B cell (primary cell): ENCODE measurements around the gene VOPP1. TPM values are rescaled to one million over a fixed set of nuclear protein-coding genes. Genes with fewer than 3 reads are reported as not detected.

ENCODE experiments used
- ATAC-seq: fragments of 200-7000 bp; cut with Tn5 transposase; one replicate; pipeline ENCODE4 v1.10.0; 2021; ENCODE audit warnings: low read depth, mild to moderate bottlenecking, moderate number of reproducible peaks, moderate library complexity
- CTCF ChIA-PET: fragments of 350-600 bp; sonication (Branson Sonifier 250); formaldehyde crosslinking; loops from one replicate; lab custom pipeline; 2021; ENCODE audit warnings: antibody characterized with exemption, inconsistent platforms; lab: Charles Lee
- POLR2A ChIA-PET: fragments of 350-600 bp; sonication (Branson Sonifier 250); formaldehyde crosslinking; loops from one replicate; lab custom pipeline; 2021; ENCODE audit warnings: antibody characterized with exemption; lab: Charles Lee
- DNase-seq: peaks from one replicate; pipeline ENCODE4 v3.0.0; 2013
- H2AFZ ChIP-seq: 2 replicates; pipeline ENCODE4 v1.6.1; 2012; ENCODE audit warnings: mild to moderate bottlenecking, low read depth, low read length; ENCODE audit not compliant: insufficient read depth, poor library complexity, severe bottlenecking
- H3K27ac ChIP-seq, 2 donors: 1 replicate in 1 of 2; 2 replicates in 1 of 2; pipeline ENCODE4 v1.5.1; 2012 to 2013; ENCODE audit warnings: low read length in 2 of 2, mild to moderate bottlenecking in 2 of 2, moderate library complexity in 1 of 2
- H3K27me3 ChIP-seq, 4 experiments: fragments of 200-600 bp in 1 of 4; sonication (generic) in 1 of 4; replicated peaks in 1 of 4; 1 replicate in 2 of 4; 2 replicates in 2 of 4; pipeline versions ENCODE4 v1.6.1 to v1.7.0; 2013 to 2016; ENCODE audit warnings: low read length in 3 of 4, mild to moderate bottlenecking in 2 of 4, mixed read lengths in 1 of 4, moderate library complexity in 1 of 4; ENCODE audit not compliant: insufficient read depth in 4 of 4, control insufficient read depth in 3 of 4; ENCODE audit errors: control extremely low read depth in 1 of 4
- H3K36me3 ChIP-seq, 2 experiments: replicated peaks in 1 of 2; 1 replicate in 1 of 2; 2 replicates in 1 of 2; pipeline versions ENCODE4 v1.6.1 to v1.7.1; 2013; ENCODE audit warnings: low read length in 1 of 2; ENCODE audit not compliant: insufficient read depth in 2 of 2, control insufficient read depth in 1 of 2; ENCODE audit errors: control extremely low read depth in 1 of 2, extremely low read depth in 1 of 2
- H3K4me1 ChIP-seq, 2 donors: fragments of 200-600 bp in 1 of 2; sonication (generic) in 1 of 2; 1 replicate in 1 of 2; 2 replicates in 1 of 2; pipeline versions ENCODE4 v1.5.1 to v1.6.1; 2013 to 2017; ENCODE audit warnings: low read length in 2 of 2; ENCODE audit not compliant: control insufficient read depth in 2 of 2, insufficient read depth in 2 of 2
- H3K4me2 ChIP-seq: replicated peaks from 2 replicates; pipeline ENCODE3; 2012; ENCODE audit warnings: mild to moderate bottlenecking, low read depth, low read length; ENCODE audit not compliant: poor library complexity, severe bottlenecking
- H3K4me3 ChIP-seq, 5 experiments: fragments of 200-600 bp in 1 of 5; sonication (generic) in 1 of 5; 1 replicate in 3 of 5; 2 replicates in 2 of 5; pipeline versions ENCODE4 v1.5.1 to v1.7.0; 2011 to 2016; ENCODE audit warnings: low read length in 4 of 5, mild to moderate bottlenecking in 4 of 5, low read depth in 2 of 5, control low read depth in 1 of 5, moderate library complexity in 1 of 5; ENCODE audit not compliant: insufficient read depth in 1 of 5; ENCODE audit errors: control extremely low read depth in 1 of 5, extremely low read depth in 1 of 5
- H3K79me2 ChIP-seq: fragments of 200-600 bp; sonication (generic); one replicate; pipeline ENCODE4 v1.6.0; 2016; ENCODE audit warnings: low read length; ENCODE audit not compliant: control insufficient read depth, insufficient read depth
- H3K9ac ChIP-seq: fragments of 200-600 bp; sonication (generic); 2 replicates; pipeline ENCODE4 v1.6.1; 2017; ENCODE audit warnings: mild to moderate bottlenecking, low read length, moderate library complexity
- H3K9me3 ChIP-seq, 3 donors: one replicate each; pipeline versions ENCODE4 v1.6.1 to v1.7.1; 2013; ENCODE audit warnings: low read length in 2 of 3; ENCODE audit not compliant: control insufficient read depth in 2 of 3, insufficient read depth in 1 of 3; ENCODE audit errors: control extremely low read depth in 1 of 3
- H4K20me1 ChIP-seq: 2 replicates; pipeline ENCODE4 v1.6.0; 2012; ENCODE audit warnings: mild to moderate bottlenecking, low read length; ENCODE audit not compliant: insufficient read depth, control insufficient read depth, poor library complexity, severe bottlenecking
- H3K27ac Mint-ChIP-seq: one replicate; pipeline ENCODE4 v1.8.0; 2021; ENCODE audit warnings: mixed read lengths
- H3K27me3 Mint-ChIP-seq: one replicate; pipeline ENCODE4 v1.8.0; 2021; ENCODE audit warnings: mixed read lengths
- H3K4me1 Mint-ChIP-seq: one replicate; pipeline ENCODE4 v1.8.0; 2021; ENCODE audit warnings: mixed read lengths
- H3K4me3 Mint-ChIP-seq: one replicate; pipeline ENCODE4 v1.8.0; 2021; ENCODE audit warnings: mixed read lengths
- H3K9me3 Mint-ChIP-seq: one replicate; pipeline ENCODE4 v1.8.0; 2022; ENCODE audit warnings: mixed read lengths; ENCODE audit not compliant: insufficient read depth
- CTCF ChIP-seq: fragments of 200-600 bp; IDR thresholded peaks from one replicate; pipeline ENCODE4 v1.8.0; 2022; ENCODE audit warnings: antibody characterized with exemption, mild to moderate bottlenecking
- EZH2 ChIP-seq: IDR thresholded peaks from 2 replicates; pipeline ENCODE4 v1.6.1; 2012; ENCODE audit warnings: borderline replicate concordance, low read depth, mild to moderate bottlenecking, moderate library complexity, low read length; ENCODE audit not compliant: insufficient read depth, poor library complexity, severe bottlenecking
- WGBS: methylation state at CpG from one replicate; pipeline ENCODE4 v1.1.5; 2013; ENCODE audit warnings: missing lambda C conversion rate; ENCODE audit not compliant: insufficient coverage; 5-methylcytosine and 5-hydroxymethylcytosine counted together
- intact Hi-C: fragments of 100-400 bp; cut with micrococcal nuclease; formaldehyde crosslinking; loops from one replicate; pipeline ENCODE4 v1.10.0; 2022
- polyA plus RNA-seq: library from polyadenylated mRNA; depleted of rRNA; stranded (reverse); fragments of >200 nt; gene quantifications from 2 replicates; pipeline ENCODE4 v1.2.3, GENCODE V29; 2012
- total RNA-seq, 2 donors: library from RNA; stranded (reverse); fragments of 120-200 nt in 1 of 2; gene quantifications; 1 replicate in 1 of 2; 2 replicates in 1 of 2; pipeline versions ENCODE4 v1.2.3 to v1.2.4, GENCODE V29; 2013 to 2022

The VOPP1 gene
- total and polyA plus RNA-seq, 2 donors (not counting 1 experiment from before 2014, with no cell fraction given): 53.2 to 256 TPM

- Histone ChIP-seq H3K27ac (no peak overlapping the region), H4K20me1 (no peaks in the 10 kb centered on the region), H3K36me3 (no peaks in the 10 kb centered on the region), H3K9me3 (peaks cover 0 to 7% (median 0%) of the 10 kb centered on the region in 3 donors), H2AFZ (no peak overlapping the region), H3K4me3 (no peak overlapping the region), H3K4me1 (no peaks in the 10 kb centered on the region), H3K9ac (no peak overlapping the region), H3K4me2 (no peak overlapping the region), H3K27me3 (no peaks in the 10 kb centered on the region), H3K79me2 (no peaks in the 10 kb centered on the region)
- CTCF ChIA-PET: no interaction called here
- ATAC-seq (no peak), DNase-seq (no peak)
- Mint-ChIP-seq H3K27ac (peak overlapping the region; percentile 6), H3K9me3 (peaks cover 3% of the 10 kb centered on the region), H3K27me3 (no peaks in the 10 kb centered on the region), H3K4me3 (no peak overlapping the region), H3K4me1 (peaks cover 2% of the 10 kb centered on the region)
- WGBS: 63% methylated on average over 1 of the region's 1 CpG
- intact Hi-C loops: no loop called here
- POLR2A ChIA-PET: interaction anchor here (0.6 kb wide), 1 partner anchor 10 kb away, joined by 4 read pairs; no protein-coding TSS in a partner anchor
- TF ChIP-seq EZH2: no peak
- no peak for TF ChIP-seq CTCF
Observed at GRCh38 chr7:55444786-55445185, 127.5 kb downstream of the VOPP1 start.

GRCh38 chr7:55441774-55442522 is 130.4 kb downstream of the VOPP1 start:
- H3K27ac Mint-ChIP-seq: peak overlapping the region; percentile 24
- no peaks in the 10 kb centered on the region for H3K27me3 Mint-ChIP-seq
- CTCF ChIA-PET: interaction anchor here (1.6 kb wide), 1 partner anchor 10 kb away, joined by 5 read pairs; no protein-coding TSS in a partner anchor

More at GRCh38 chr7:55441774-55442522, 130.4 kb downstream of the VOPP1 start:
- H3K9me3 Mint-ChIP-seq: peaks cover 3% of the 10 kb centered on the region
- Histone ChIP-seq H3K4me1 (no peaks in the 10 kb centered on the region), H4K20me1 (no peaks in the 10 kb centered on the region), H3K9me3 (no peaks in the 10 kb centered on the region), H3K4me2 (no peak overlapping the region), H2AFZ (no peak overlapping the region), H3K4me3 (no peak overlapping the region), H3K9ac (no peak overlapping the region), H3K27me3 (no peaks in the 10 kb centered on the region), H3K79me2 (no peaks in the 10 kb centered on the region), H3K27ac (no peak overlapping the region), H3K36me3 (no peaks in the 10 kb centered on the region)
- ATAC-seq (no peak), DNase-seq (no peak)
- H3K4me3 Mint-ChIP-seq: no peak overlapping the region
- no peak for TF ChIP-seq EZH2
- H3K4me1 Mint-ChIP-seq: peaks cover 8% of the 10 kb centered on the region
- intact Hi-C loops: no loop called here
- POLR2A ChIA-PET: no interaction called here
- WGBS: 98% methylated on average over 6 of the region's 7 CpGs
